ENCODE measurements around the gene INSR.
"Not testable (repeated sequence)": the region's sequence is repeated elsewhere in the genome, so short reads cannot be mapped to it uniquely, and the experiment has no call there.

INSR gene

GRCh38 chr19:7224995-7225394, 69.2 kb downstream of the INSR start:
- no peak for DNase-seq (ENCODE audit: low read depth in 2 of 3, low spot score in 2 of 3)

- no peak for DNase-seq (ENCODE audit: low read depth in 2 of 3, low spot score in 2 of 3)
Measured at GRCh38 chr19:7224209-7224686, 70.0 kb downstream of the INSR start.

- DNase-seq (ENCODE audit: low read depth in 2 of 3, low spot score in 2 of 3): no peak
Measured at GRCh38 chr19:7223429-7223828, 70.8 kb downstream of the INSR start.

- DNase-seq (ENCODE audit: low read depth in 2 of 3, low spot score in 2 of 3): no peak
Measured at GRCh38 chr19:7219056-7219455, 75.2 kb downstream of the INSR start.

- no peak for DNase-seq (ENCODE audit: low read depth in 2 of 3, low spot score in 2 of 3)
Measured at GRCh38 chr19:7217861-7218260, 76.4 kb downstream of the INSR start.

- DNase-seq (ENCODE audit: low read depth in 2 of 3, low spot score in 2 of 3): no peak
Measured at GRCh38 chr19:7216373-7216902, 77.8 kb downstream of the INSR start.

GRCh38 chr19:7215176-7215575, 79.0 kb downstream of the INSR start:
- DNase-seq (ENCODE audit: low read depth in 2 of 3, low spot score in 2 of 3): no peak

- DNase-seq (ENCODE audit: low read depth in 2 of 3, low spot score in 2 of 3): no peak
Measured at GRCh38 chr19:7214324-7215089, 79.7 kb downstream of the INSR start.

- DNase-seq (ENCODE audit: low read depth in 2 of 3, low spot score in 2 of 3): no peak
Measured at GRCh38 chr19:7213628-7214323, 80.4 kb downstream of the INSR start.

- DNase-seq (ENCODE audit: low read depth in 2 of 3, low spot score in 2 of 3): no peak
Measured at GRCh38 chr19:7211191-7211951, 82.8 kb downstream of the INSR start.

- DNase-seq (ENCODE audit: low read depth in 2 of 3, low spot score in 2 of 3): no peak
Measured at GRCh38 chr19:7210359-7210758, 83.9 kb downstream of the INSR start.

GRCh38 chr19:7209597-7210325, 84.5 kb downstream of the INSR start:
- DNase-seq (ENCODE audit: low read depth in 2 of 3, low spot score in 2 of 3): not testable (repeated sequence)

GRCh38 chr19:7209036-7209435, 85.2 kb downstream of the INSR start:
- not testable (repeated sequence) for DNase-seq (ENCODE audit: low read depth in 2 of 3, low spot score in 2 of 3)

GRCh38 chr19:7203332-7203731, 90.9 kb downstream of the INSR start:
- DNase-seq (ENCODE audit: low read depth in 2 of 3, low spot score in 2 of 3): no peak

- DNase-seq (ENCODE audit: low read depth in 2 of 3, low spot score in 2 of 3): no peak
Measured at GRCh38 chr19:7202888-7203287, 91.3 kb downstream of the INSR start.

- DNase-seq (ENCODE audit: low read depth in 2 of 3, low spot score in 2 of 3): no peak
Measured at GRCh38 chr19:7200736-7201135, 93.5 kb downstream of the INSR start.

- DNase-seq (ENCODE audit: low read depth in 2 of 3, low spot score in 2 of 3): no peak
Measured at GRCh38 chr19:7199613-7200533, 94.3 kb downstream of the INSR start.

GRCh38 chr19:7197760-7198696, 96.2 kb downstream of the INSR start:
- peak; percentile 58 to 83 (median 73) for DNase-seq (ENCODE audit: low read depth in 2 of 3, low spot score in 2 of 3)
